GM11168 (cell line): ENCODE data around the gene CCL4.
"Not testable (repeated sequence)": the region's sequence is repeated elsewhere in the genome, so short reads cannot be mapped to it uniquely, and the experiment has no call there.

Experiments used
- in situ Hi-C: fragments of 300-500 bp; cut with MboI; formaldehyde crosslinking; loops from one replicate; pipeline ENCODE4 v1.12.0; 2022; ENCODE audit warnings: low sequenced_read_pairs; ENCODE audit not compliant: unreplicated experiment

Gene CCL4

DNA sequence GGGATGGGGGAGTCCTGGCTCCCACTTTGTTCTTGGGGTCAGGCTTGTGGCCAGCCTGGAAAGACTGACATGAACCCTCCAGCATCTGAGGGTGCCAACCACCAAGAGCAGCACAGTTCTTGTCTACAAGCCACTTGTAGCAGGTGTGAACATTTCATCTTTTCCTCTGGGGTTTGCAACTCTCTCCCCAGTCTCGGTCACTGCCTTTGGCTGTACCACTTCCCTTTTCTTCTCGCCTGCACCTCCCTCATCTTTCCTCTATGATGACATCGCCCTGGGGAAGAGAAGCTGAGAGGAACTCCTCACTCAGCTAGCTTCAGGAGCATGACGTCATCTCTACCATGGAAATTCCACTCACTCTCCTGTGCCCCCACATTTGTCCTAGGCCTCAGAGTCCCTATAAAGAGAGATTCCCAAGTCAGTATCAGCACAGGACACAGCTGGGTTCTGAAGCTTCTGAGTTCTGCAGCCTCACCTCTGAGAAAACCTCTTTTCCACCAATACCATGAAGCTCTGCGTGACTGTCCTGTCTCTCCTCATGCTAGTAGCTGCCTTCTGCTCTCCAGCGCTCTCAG, at the start of gene CCL4:
TSS of gene CCL4 (plus strand) at position 427 of the 575 bp plus-strand sequence. CDS start at position 506, 79 bp downstream.
- in situ Hi-C loops, result loop anchor here (5.0 kb wide), 1 partner anchor 104 kb away; no protein-coding TSS in a partner anchor

DNA sequence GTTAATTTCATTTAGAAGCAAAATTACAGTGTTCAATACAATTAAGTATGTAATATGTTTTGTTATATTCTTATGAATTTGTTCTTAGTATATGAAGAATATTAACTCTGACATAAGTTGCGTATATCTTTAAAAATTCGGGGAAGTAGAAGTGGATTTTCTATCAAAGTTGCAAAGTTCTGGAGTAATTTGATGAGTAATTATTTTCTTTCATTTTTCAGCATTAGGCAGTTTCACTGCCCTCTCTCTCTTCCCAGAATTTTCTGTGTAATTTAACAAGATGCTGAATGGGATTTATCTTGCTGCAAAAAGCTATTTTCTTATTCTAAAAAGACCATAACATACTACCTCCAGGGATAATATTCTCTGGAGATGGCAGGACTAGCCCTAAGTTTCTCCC, 48.5 kb upstream of the CCL4 start:
- in situ Hi-C loops, result no loop called here

DNA sequence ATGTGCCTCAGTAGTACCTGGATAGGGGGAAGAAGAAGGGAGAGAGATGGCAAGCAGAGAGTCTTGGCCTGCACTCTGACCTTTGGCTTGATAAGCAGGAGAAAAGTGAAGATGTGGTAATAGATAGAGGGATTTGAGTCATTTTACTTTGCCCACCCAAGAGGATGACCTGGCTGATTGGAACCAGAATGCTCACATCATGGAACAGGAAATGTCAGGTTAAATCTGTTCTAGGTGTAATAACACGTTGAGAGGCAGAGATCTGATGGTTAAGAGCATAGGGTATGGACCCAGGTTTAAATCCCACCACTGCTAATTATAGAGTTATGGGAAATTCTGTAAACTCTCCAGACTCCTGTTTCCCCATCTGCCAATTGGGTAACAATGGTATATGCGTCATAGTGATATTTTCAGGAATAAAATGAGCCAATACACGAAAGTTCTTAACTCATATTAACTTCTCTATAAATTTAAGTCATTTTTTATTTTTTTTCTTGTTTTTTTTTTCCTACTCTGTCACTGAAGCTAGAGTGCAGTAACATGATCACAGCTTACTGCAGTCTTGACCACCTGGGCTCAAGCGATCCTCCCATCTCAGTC, 47.6 kb upstream of the CCL4 start:
- in situ Hi-C loops, result no loop called here

DNA sequence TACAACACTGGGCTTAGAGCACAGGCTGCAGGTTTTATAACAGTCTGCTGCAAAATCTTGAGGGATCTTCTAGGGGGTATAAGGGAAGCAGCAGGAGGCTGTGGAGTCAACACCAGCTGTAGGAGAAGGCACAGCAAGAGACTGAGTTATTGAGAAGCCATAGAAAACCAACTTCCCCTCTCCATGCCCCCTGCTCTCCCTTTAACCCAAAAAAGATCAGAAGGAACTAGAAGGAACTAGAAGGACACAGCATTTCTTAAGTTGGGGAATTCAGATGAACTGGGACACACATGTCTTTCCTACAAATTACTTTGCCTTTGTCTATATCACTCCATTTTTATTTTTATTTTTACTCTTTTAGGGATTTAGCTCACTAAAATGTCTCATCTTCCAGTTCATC, 45.7 kb upstream of the CCL4 start:
- in situ Hi-C loops, result no loop called here

DNA sequence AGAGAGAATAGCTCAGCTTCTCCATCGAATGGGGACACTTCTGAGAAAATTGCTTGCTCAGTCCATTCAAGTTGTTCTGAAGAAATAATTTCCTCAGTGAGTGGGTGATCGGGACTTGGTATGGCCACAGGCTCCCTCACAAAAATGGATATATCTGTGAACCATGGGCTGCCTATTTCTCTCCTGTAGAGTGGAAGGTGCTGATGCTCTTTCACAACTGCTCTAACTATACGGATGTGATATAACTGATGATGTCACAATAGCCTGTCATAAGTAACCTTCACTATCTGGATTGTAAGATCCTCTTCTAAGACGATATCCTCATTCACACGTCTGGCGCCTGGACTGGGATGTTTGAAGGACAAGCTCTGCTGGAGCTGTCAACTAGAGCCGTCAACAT, 44.2 kb upstream of the CCL4 start:
- in situ Hi-C loops, result no loop called here

DNA sequence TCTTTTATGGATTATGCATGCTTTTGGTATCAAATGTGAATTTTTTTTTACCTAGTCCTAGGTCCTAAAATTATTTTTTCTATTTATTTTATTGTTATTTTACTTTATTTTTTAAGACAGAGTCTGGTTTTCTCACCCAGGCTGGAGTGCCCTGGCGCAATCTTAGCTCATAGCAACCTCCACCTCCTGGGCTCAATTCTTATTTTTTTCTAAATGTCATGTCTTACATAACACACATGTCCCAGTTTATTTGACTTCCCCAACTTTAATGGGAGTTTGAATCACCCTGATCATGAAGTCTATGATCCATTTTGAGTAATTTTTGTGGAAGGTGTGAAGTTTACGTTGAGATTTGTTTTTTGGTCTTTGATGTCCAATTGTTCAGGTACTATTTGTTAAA, 42.8 kb upstream of the CCL4 start:
- in situ Hi-C loops, result no loop called here

DNA sequence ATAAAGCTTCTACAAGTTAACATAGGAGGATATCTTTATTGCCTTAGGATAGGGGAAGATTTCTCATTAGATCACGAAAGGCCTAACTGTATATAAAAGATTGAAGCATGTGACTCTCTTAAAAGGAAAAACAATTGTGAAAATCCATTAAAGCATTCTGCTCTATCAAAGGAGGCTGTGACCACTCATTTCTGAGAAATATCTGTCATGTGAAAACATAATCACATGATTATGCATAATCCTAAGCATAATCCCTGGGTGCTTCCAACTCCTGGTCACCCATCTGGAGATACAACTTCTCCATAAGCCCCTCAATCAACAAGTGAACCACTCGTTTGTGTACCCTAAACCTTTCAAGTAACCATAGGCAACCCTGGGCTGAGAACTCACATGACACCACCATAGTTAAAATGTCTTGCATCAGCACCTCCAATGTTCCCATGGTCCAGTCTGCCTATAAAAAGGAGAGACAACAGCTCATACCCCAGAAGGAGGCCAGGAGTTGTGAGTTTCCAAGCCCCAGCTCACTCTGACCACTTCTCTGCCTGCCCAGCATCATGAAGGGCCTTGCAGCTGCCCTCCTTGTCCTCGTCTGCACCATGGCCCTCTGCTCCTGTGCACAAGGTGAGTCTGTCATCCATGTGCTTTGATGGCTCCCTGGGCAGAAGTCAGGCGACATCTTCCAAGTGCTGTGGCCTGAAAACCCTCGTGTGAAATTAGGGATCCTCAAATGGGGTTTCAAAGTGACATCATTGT, 39.7 kb upstream of the CCL4 start, which contains the start of gene CCL18:
TSS of gene CCL18 (plus strand) at position 487 of the 756 bp plus-strand sequence. CDS start at position 558, 71 bp downstream.
- in situ Hi-C loops, result no loop called here

DNA sequence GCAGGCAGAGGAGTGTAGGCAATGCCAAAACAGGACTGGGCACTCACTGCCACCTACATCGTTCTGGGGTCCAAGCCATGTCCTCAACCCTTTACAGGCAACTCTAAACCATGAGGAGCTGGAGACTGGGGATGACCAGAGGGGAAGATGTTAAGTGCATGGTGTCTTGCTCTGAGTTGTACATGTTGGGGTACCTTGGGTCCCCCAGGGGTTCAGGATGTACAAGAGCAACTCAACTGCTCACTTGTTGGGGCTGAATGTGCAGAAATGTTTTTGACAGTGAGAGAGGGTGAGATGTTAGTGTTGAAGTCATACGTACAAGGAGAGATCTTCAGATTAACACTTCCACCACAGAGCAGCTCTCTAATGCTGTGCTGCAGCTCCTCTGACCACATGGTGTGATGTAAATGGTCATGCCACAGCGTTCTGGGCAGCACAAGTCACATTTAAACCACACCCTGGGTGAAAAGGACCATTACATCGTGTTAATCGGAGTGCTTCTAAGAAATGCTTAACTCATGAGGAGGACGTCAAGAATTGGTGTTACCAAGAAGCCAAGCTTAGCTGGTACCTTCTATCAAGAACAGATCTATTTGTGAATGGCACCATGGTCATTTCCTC, 37.2 kb upstream of the CCL4 start:
- in situ Hi-C loops, result no loop called here

DNA sequence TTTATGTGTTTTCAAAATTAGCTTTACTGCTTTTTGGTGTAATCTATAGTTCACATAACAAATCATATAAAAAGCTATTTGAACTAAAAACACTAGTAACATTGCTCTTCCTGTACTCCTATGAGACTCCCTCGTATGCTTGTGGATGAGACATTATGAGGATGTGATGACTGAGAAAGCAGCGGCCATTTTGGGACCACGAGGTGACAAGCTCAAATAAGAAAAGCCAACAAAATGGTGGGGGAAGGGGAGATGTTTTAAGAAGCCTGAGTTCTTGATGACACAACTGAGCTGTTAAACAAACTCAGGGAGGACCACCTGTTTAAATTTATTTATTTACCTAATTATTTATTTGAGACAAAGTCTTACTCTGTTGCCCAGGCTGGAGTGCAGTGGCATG, 35.1 kb upstream of the CCL4 start:
- in situ Hi-C loops, result no loop called here

DNA sequence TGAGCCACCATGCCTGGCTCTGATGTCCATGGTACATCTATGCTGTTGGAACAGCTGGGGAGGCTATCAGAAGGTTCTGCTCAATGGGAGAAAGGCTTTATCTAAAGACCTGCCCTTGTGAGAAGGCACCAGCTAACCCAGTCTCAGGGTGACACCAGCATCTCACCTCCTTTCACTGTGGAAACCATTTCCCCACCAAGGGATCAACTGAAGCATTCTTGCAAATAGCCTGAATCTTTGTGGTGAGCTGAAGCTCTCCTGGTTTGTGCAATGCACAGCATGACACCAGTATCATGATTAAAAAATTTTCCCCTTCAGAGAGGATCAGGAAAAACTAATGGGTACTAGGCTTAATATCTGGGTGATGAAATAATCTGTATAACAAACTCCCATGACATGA, 34.5 kb upstream of the CCL4 start:
- in situ Hi-C loops, result no loop called here

DNA sequence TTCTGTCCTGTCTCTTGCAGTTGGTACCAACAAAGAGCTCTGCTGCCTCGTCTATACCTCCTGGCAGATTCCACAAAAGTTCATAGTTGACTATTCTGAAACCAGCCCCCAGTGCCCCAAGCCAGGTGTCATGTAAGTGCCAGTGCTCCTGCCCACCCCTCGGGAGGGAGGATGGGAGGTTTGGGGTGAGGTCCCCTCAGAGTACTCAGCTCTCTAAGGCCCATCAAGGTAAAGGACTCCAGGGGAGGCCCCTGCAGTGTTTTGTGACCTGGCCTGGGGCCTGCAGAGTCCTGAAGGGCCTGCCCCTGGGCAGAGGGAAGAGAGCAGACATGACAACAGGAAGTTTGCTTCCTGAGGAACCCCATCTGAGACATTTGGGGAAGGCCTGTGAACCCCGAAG, 33.2 kb upstream of the CCL4 start:
- in situ Hi-C loops, result loop anchor here (10.0 kb wide), 2 partner anchors 74 to 96 kb away; no protein-coding TSS in a partner anchor

DNA sequence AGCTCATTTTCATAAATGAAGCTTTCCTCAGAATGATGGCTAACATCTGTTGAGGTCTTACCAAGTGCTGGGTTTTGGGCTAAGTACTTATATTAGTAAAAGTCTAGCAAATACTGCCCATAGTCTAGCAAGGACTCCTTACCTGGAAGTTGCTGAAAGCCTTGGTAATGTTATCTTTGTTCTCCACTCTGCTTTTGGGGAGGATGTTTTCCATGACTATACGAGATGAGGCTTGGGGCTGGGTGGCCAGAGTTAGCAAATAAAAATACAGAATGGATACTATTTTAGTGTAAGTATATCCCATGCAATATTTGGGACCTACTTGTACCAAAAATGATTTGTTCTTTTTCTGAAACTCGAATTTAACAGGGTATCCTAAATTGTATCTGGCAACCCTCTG, 31.9 kb upstream of the CCL4 start:
- in situ Hi-C loops, result loop anchor here (10.0 kb wide), 2 partner anchors 73 to 97 kb away; no protein-coding TSS in a partner anchor

DNA sequence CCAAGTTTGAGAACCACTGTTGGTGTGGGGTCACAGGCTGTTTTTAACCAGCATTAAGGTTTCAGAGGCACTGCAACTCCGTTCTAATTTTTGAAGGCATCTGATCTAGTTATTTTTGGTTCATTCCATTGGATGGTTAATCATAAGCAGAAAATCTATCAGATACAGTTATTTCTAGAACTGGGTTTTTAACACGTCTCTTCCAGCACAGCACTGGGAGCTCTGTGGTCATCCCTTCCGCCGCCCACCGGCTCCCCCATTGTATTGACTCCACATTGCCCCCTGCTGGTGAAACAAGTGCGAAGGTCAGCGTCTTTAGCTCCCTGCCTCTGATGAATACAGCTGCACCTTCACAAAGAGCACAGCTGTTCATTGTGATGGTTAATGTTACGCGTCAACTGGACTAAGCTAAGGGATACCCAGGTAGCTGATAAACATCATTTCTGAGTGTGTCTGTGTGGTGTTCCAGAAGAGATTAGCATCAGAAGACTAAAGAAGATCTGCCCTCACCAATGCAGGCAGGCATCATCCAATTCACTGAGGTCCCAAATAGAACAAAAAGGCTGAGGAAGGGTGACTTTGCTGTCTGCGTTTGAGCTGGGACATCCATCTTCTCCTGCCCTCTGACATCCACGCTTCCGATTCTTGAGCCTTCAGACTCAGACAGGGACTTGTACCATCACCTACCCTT, 31.1 kb upstream of the CCL4 start:
- in situ Hi-C loops, result loop anchor here (10.0 kb wide), 2 partner anchors 72 to 98 kb away; no protein-coding TSS in a partner anchor

DNA sequence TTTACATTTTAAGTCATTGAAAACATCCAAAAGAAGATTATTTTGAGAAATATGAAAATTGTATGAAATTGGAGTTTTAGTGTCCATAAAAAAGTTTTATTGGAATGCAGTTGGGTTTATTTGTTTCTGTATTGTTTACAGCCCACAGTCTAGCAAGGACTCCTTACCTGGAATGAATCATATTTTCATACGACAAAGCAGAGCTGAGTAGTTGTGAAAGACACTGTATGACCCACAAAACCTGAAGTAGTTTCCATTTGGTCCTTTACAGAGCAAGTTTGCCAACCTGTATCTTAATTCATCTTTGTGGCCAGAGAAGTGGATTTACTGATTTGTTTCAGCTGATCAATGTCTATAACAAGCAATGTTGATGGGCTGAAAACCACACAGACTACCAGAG, 29.3 kb upstream of the CCL4 start:
- in situ Hi-C loops, result loop anchor here (10.0 kb wide), 2 partner anchors 70 to 100 kb away; no protein-coding TSS in a partner anchor

DNA sequence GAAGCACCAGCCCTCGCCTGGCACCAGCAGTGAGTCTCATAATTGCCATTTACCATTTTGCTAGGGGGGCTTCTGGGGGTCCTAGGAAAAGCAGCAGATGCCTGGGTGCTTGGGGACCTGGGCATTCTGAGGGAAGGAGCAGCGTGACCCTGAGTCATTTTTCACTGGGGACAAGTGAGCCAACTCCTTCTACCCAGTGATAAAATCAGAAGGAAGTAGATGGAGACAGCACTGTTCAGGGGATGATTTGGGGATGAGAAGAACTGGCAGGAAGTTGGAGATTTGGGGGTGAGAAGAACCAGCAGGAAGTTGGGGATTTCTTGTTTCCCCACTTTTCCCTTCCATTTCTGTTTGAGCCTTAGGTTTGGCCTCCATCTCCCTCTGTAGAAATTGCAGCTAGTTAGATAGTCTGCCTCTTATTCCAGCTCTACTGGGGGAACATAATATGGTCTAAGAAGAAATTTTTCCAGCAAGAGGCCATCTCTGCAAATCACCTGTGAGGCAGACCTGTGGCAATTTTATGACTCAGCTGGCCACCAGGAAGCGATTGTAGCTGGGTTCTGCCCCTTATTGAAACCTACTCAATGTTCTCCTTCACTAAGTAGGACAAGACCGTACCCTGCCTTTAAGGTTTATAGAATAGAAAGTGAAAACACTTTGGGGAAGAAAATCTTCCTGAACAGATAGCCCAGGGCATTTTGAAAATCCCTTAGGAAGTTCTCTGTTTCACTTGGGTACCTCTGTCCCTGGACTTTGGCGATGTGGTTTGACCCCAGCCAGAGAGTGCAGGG, 21.8 kb upstream of the CCL4 start:
- in situ Hi-C loops, result not testable (repeated sequence)

DNA sequence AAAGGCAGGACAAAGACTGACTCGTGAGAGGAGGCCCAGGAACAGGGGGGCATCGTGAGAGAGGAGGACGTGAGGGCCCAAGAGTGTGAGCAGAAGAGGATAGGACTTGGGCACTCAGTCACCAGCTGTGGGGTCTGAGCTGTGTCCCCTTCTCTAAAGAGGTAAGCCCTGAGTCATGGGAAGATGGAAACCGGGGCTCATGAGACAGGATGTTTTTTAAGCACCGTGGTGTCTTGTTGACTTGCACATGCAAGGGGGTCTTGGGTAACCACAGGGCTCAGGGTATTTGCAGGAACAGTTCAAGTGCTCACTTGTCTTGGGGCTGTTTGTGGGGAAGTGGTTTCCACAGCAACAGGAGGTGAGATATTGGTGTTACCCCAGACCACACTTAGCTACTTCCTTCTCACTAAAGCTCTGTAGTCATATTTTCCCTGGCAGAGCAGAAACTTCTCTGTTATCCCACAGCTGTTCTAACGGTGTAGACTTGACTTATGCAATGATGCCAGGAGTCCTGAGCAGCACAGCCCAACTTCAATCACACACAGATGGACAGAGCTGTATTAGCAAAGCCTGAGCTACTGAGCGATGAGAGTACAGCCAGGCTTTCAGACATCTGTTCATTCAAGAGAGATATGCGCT, 21.0 kb upstream of the CCL4 start:
- in situ Hi-C loops, result not testable (repeated sequence)

DNA sequence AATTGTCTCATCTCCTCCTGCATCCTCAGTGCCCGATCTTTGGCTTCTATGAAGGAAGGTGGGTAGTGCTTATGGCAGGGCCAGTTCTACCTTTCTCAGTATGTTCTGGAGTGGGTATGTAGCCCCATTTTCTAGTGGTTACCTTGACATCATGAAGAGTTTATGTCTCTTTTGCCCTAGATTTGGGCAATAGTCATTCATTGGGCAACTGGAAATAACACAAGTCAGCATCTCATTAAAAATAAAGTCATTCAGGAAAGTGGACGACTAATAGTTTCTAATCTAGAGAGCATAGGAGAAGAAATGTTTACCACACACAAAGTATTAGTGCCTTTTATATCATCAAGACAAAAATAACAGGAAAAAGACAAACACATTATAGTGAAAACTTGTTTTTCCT, 19.9 kb upstream of the CCL4 start:
- in situ Hi-C loops, result not testable (repeated sequence)

DNA sequence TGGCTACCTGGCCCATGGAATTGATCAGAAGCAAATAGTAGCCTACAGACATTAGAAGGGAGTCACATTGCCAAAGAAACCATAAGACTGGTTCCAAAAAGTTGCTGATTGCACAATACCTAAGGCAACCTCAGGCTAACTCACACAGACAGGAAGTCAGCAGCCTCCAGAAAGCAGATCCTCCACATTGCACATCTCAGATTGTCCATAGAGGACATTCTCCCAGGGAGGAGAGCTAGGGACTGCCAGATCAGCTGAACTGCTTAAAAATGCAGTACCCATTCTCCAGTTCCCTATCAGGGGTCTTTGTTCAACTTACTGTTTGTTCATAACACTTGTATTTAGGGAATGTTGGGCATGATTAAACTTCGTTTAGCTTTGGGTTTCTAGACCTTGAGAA, 17.9 kb upstream of the CCL4 start:
- in situ Hi-C loops, result loop anchor here (5.0 kb wide), 1 partner anchor 107 kb away; no protein-coding TSS in a partner anchor

DNA sequence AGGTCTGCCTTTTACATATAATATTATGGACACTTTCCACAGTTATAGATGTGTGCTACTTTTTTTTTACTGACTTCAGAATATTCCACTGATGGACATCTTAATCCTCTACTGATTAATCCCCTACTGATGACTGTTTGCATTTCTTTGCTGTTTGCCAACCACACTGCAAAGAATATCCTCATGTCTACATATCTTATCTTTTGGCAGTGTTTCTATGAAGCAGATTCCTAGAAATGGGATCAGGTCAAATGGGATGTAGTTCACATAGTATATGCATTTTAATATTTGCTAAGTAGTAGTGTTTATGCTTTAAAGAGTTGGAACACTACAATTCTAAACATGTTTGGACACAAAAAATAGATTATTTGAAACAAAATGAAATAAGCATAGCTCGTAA, 16.8 kb upstream of the CCL4 start:
- in situ Hi-C loops, result loop anchor here (5.0 kb wide), 1 partner anchor 106 kb away; no protein-coding TSS in a partner anchor
